HG03039 (cell line): ENCODE results near the gene SLC34A1.
"Not testable (repeated sequence)": the region's sequence is repeated elsewhere in the genome, so short reads cannot be mapped to it uniquely, and the experiment has no call there.

Experiments used
- ATAC-seq: cut with Tn5 transposase; IDR thresholded peaks from one replicate; pipeline ENCODE4 v1.9.1; 2021; ENCODE audit warnings: mild to moderate bottlenecking, moderate library complexity; ENCODE audit not compliant: unreplicated experiment

Gene SLC34A1

DNA sequence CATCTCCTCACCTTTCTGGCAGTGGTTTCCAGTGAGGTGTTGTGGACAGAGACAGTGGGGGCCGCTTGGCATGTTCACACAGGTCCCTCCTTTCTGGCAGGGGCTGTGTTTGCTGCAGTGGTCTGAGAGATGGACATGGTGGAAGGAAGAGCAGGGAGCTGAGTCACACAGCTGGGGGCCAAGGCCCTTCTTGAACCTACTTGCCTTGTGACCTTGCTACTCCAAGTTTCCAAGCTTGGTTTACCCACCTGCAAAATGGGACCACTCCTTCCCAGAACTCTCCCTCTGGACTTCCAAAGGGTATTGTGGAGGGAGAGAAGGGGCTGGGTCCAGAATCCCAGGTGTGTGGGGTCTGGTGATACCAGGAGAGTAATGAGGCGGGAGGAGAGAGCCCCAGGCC is 21.1 kb downstream of the SLC34A1 start:
- ATAC-seq = no peak

DNA sequence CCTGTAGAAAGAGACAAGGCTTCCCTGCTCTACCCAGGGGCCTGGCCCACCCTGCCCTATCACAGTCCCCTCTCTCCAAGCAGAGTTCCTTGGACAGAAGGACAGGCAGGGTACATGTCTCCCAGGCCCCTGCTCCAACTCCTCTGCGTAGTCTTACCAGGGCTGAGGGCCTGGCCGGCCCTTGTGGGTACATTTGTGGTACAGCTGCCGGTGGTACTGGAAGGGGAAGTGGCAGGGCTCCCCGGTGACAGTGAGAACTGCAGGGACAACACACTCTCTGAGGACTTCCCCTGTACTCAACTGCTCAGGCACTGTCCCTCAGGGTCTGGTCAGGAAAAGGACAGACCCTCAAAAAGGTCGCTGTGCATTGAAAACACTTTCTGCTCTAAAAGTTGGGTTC is 21.6 kb downstream of the SLC34A1 start:
- no peak for ATAC-seq

GRCh38 chr5:177409043-177409801 is 25.0 kb downstream of the SLC34A1 start, which contains the start of gene F12:
F12 (minus strand) TSS chr5:177409564; CDS start chr5:177409527, 37 bp downstream.
- ATAC-seq = no peak

DNA sequence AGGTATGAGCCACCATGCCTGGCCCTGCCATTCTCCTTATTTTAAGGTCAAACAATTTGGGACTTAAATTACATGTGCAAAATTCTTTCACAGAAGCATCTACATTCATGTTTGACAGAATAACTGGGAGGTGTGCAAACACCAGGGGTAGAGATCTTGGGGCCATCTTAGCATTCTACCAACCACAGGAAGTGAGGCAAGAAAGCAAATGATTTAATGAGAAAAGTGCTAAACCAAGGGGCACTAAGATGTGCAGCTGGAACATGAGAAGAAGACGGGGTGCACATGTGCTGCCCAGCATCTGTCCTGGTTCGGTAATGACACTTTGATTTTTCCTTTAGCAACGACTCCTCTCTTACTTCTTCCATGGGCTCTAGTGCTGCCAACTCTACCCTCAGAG is 26.3 kb downstream of the SLC34A1 start:
- no peak for ATAC-seq

GRCh38 chr5:177412603-177413233 is 28.5 kb downstream of the SLC34A1 start:
- ATAC-seq = peak; percentile 60

DNA sequence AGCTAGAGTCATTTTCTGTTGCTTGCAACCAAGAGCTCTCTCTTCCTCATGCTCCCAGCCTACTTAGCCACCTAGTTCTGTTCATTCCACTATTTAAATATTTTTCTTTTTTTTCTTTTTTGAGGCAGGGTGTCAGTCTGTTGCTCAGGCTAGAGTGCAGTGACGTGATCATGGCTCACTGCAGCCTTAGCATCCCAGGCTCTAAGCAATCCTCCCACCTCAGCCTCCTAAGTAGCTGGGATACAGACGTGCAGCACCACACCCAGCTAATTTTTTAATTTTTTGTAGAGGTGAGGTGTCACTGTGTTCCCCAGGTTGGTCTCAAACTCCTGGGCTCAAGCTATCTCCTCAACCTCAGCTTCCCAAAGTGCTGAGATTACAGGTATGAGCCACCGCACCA is 30.2 kb downstream of the SLC34A1 start:
- no peak for ATAC-seq

- ATAC-seq = not testable (repeated sequence)
Measured at GRCh38 chr5:177417081-177417480, 32.8 kb downstream of the SLC34A1 start.

DNA sequence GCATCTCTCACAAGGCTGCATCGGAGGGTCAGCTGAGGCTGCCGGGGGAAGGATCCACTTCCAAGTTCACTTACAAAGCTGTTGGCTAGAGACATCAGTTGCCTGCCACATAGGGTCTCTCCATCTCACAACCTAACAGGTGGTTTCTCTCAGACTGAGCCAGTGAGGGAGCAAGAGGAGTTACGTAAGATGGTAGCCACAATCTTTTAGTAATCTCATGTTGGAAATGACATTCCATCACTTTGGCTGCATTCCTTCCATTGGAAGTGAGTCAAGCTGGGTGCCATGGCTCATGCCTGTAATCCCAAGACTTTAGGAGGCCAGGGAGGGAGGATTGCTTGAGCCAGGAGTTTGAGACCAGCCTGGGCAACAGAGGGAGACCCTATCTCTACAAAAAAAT is 34.8 kb downstream of the SLC34A1 start:
- ATAC-seq = no peak

DNA sequence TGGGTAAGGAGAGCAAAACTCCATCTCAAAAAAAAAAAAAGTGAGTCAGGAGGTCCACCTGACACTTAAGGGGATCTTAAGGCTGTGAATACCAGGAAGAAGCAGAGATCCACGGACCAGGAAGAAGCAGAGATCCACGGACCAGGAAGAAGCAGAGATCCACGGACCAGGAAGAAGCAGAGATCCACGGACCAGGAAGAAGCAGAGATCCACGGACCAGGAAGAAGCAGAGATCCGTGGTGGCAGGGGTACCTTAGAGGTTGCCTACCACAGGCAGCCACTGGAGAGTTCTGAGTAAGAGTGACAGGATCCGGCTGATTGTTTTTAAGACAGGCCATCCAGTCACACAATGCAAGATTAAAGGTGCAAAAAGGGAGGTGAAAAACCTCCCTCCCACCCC is 36.2 kb downstream of the SLC34A1 start:
- ATAC-seq = not testable (repeated sequence)

GRCh38 chr5:177421062-177421798 is 37.0 kb downstream of the SLC34A1 start:
- ATAC-seq = no peak

GRCh38 chr5:177423671-177424070 is 39.4 kb downstream of the SLC34A1 start:
- no peak for ATAC-seq

GRCh38 chr5:177425196-177425800 is 41.1 kb downstream of the SLC34A1 start:
- no peak for ATAC-seq

- peak; percentile 75 for ATAC-seq
Measured at GRCh38 chr5:177425801-177426565, 41.7 kb downstream of the SLC34A1 start.

GRCh38 chr5:177426566-177427210 is 42.5 kb downstream of the SLC34A1 start, which contains the start of gene GRK6:
GRK6 (plus strand) TSS chr5:177426676; CDS start chr5:177426846, 170 bp downstream.
- ATAC-seq = peak; percentile 12

GRCh38 chr5:177427211-177427822 is 43.1 kb downstream of the SLC34A1 start:
- no peak for ATAC-seq

- no peak for ATAC-seq
Measured at GRCh38 chr5:177427919-177428573, 43.8 kb downstream of the SLC34A1 start.

GRCh38 chr5:177428574-177429217 is 44.5 kb downstream of the SLC34A1 start:
- ATAC-seq = no peak

GRCh38 chr5:177429248-177430040 is 45.2 kb downstream of the SLC34A1 start:
- no peak for ATAC-seq
